ENCODE results near the gene CDC27.
"Not testable (repeated sequence)": the region's sequence is repeated elsewhere in the genome, so short reads cannot be mapped to it uniquely, and the experiment has no call there.

The CDC27 gene

GRCh38 chr17:47096343-47096742 is 92.8 kb downstream of the CDC27 start:
- Histone ChIP-seq H3K27ac (no peak overlapping the region), H3K27me3 (no peaks in the 10 kb centered on the region), H3K9ac (no peak overlapping the region), H3K9me3 (replicated peaks in 1 of 11) (peaks cover 11 to 19% (median 13%) of the 10 kb centered on the region in 11 experiments), H3K36me3 (peaks cover 6 to 34% (median 25%) of the 10 kb centered on the region in 11 experiments; a peak in 20 of 22 replicates), H3K4me2 (0 out of 22 replicates have a peak overlapping the region, but pooled peaks of 2 of the 11 experiments have one; percentile 1 to 9), H3K4me3 (no peak overlapping the region), H4K20me1 (peaks cover 0 to 11% (median 0%) of the 10 kb centered on the region in 11 experiments; a peak in 4 of 22 replicates), H3K4me1 (peaks cover 22 to 35% (median 30%) of the 10 kb centered on the region in 10 experiments)
- TF ChIP-seq Cebpa-rat (IDR thresholded peaks at IDR 0.05): no peak

GRCh38 chr17:47095268-47095667 is 93.8 kb downstream of the CDC27 start:
- Histone ChIP-seq H4K20me1 (peaks cover 0 to 11% (median 0%) of the 10 kb centered on the region in 11 experiments; a peak in 5 of 22 replicates), H3K4me2 (no peak overlapping the region), H3K4me3 (no peak overlapping the region), H3K9ac (no peak overlapping the region), H3K27ac (no peak overlapping the region), H3K9me3 (replicated peaks in 1 of 11) (peaks cover 11 to 19% (median 13%) of the 10 kb centered on the region in 11 experiments), H3K4me1 (peaks cover 19 to 35% (median 26%) of the 10 kb centered on the region in 10 experiments), H3K27me3 (no peaks in the 10 kb centered on the region), H3K36me3 (peaks cover 6 to 40% (median 25%) of the 10 kb centered on the region in 11 experiments; a peak in 20 of 22 replicates)
- no peak for TF ChIP-seq Cebpa-rat (IDR thresholded peaks at IDR 0.05)

GRCh38 chr17:47087093-47087492 is 102.0 kb downstream of the CDC27 start:
- H3K9me3 ChIP-seq (replicated peaks in 1 of 11): peaks cover 0 to 6% (median 0%) of the 10 kb centered on the region in 11 experiments; a peak in 1 of 22 replicates
- H3K36me3 ChIP-seq: peaks cover 0 to 25% (median under 1%) of the 10 kb centered on the region in 11 experiments; a peak in 7 of 22 replicates
- H3K27me3 ChIP-seq: no peaks in the 10 kb centered on the region
- no peaks in the 10 kb centered on the region for H3K4me1 ChIP-seq
- no peak overlapping the region for H3K4me2 ChIP-seq
- peaks cover 0 to 39% (median 0%) of the 10 kb centered on the region in 11 experiments; a peak in 7 of 22 replicates for H4K20me1 ChIP-seq
- no peak overlapping the region for H3K4me3 ChIP-seq
- TF ChIP-seq Cebpa-rat (IDR thresholded peaks at IDR 0.05): no peak
- H3K27ac ChIP-seq: no peak overlapping the region
- no peak overlapping the region for H3K9ac ChIP-seq

GRCh38 chr17:47085736-47086135 is 103.4 kb downstream of the CDC27 start:
- H3K4me1 ChIP-seq: no peaks in the 10 kb centered on the region
- H3K36me3 ChIP-seq: peaks cover 3 to 22% (median 7%) of the 10 kb centered on the region in 11 experiments; a peak in 9 of 22 replicates
- H4K20me1 ChIP-seq: peaks cover 0 to 39% (median 0%) of the 10 kb centered on the region in 11 experiments; a peak in 7 of 22 replicates
- no peaks in the 10 kb centered on the region for H3K27me3 ChIP-seq
- no peak overlapping the region for H3K27ac ChIP-seq
- H3K9me3 ChIP-seq (replicated peaks in 1 of 11): no peaks in the 10 kb centered on the region
- TF ChIP-seq Cebpa-rat (IDR thresholded peaks at IDR 0.05): no peak
- H3K9ac ChIP-seq: no peak overlapping the region
- no peak overlapping the region for H3K4me2 ChIP-seq
- no peak overlapping the region for H3K4me3 ChIP-seq

GRCh38 chr17:47078801-47079200 is 110.3 kb downstream of the CDC27 start:
- Histone ChIP-seq H3K27me3 (no peaks in the 10 kb centered on the region), H3K4me2 (no peak overlapping the region), H3K9me3 (replicated peaks in 1 of 11) (no peaks in the 10 kb centered on the region), H3K27ac (no peak overlapping the region), H3K36me3 (peaks cover 4 to 23% (median 16%) of the 10 kb centered on the region in 11 experiments; a peak in 13 of 22 replicates), H3K4me3 (no peak overlapping the region), H4K20me1 (no peaks in the 10 kb centered on the region; a peak in 1 of 22 replicates), H3K4me1 (peaks cover 0 to 13% (median 3%) of the 10 kb centered on the region in 10 experiments; a peak in 13 of 20 replicates), H3K9ac (no peak overlapping the region)
- no peak for TF ChIP-seq Cebpa-rat (IDR thresholded peaks at IDR 0.05)

- Histone ChIP-seq H4K20me1 (no peaks in the 10 kb centered on the region), H3K4me3 (no peak overlapping the region), H3K4me2 (no peak overlapping the region), H3K9me3 (replicated peaks in 1 of 11) (no peaks in the 10 kb centered on the region), H3K9ac (no peak overlapping the region), H3K27me3 (no peaks in the 10 kb centered on the region), H3K36me3 (peaks cover 4 to 23% (median 16%) of the 10 kb centered on the region in 11 experiments; a peak in 13 of 22 replicates), H3K27ac (no peak overlapping the region), H3K4me1 (peaks cover 12 to 25% (median 15%) of the 10 kb centered on the region in 10 experiments)
- no peak for TF ChIP-seq Cebpa-rat (IDR thresholded peaks at IDR 0.05)
These were observed 111.5 kb downstream of the CDC27 start for GRCh38 chr17:47077576-47077975.

GRCh38 chr17:47076171-47076570 is 112.9 kb downstream of the CDC27 start:
- no peak for TF ChIP-seq Cebpa-rat (IDR thresholded peaks at IDR 0.05)

GRCh38 chr17:47074361-47074760 is 114.7 kb downstream of the CDC27 start:
- H3K9ac ChIP-seq; H3K27ac ChIP-seq; H4K20me1 ChIP-seq; H3K4me3 ChIP-seq; H3K36me3 ChIP-seq; H3K27me3 ChIP-seq; H3K9me3 ChIP-seq (replicated peaks in 1 of 11): not testable (repeated sequence)
- Histone ChIP-seq H3K4me2 (peak overlapping the region in 4 of 11 experiments; percentile 82 to 93 (median 84); a peak in 4 of 22 replicates), H3K4me1 (peaks cover 30 to 58% (median 42%) of the 10 kb centered on the region in 10 experiments)

More at GRCh38 chr17:47076171-47076570, 112.9 kb downstream of the CDC27 start:
- H3K27me3 ChIP-seq: no peaks in the 10 kb centered on the region
- peaks cover 0 to 16% (median 10%) of the 10 kb centered on the region in 11 experiments; a peak in 10 of 22 replicates for H3K36me3 ChIP-seq
- no peaks in the 10 kb centered on the region for H4K20me1 ChIP-seq
- H3K9ac ChIP-seq: no peak overlapping the region
- H3K4me3 ChIP-seq: no peak overlapping the region
- H3K27ac ChIP-seq: no peak overlapping the region
- H3K9me3 ChIP-seq (replicated peaks in 1 of 11): no peaks in the 10 kb centered on the region
- H3K4me2 ChIP-seq: no peak overlapping the region
- H3K4me1 ChIP-seq: peaks cover 25 to 39% (median 29%) of the 10 kb centered on the region in 10 experiments

GRCh38 chr17:47073629-47074028 is 115.5 kb downstream of the CDC27 start:
- not testable (repeated sequence) for H3K9me3 ChIP-seq (replicated peaks in 1 of 11); H3K9ac ChIP-seq; H3K4me3 ChIP-seq; H4K20me1 ChIP-seq; H3K36me3 ChIP-seq; H3K27me3 ChIP-seq
- H3K4me1 ChIP-seq: peaks cover 30 to 61% (median 42%) of the 10 kb centered on the region in 10 experiments
- H3K27ac ChIP-seq: peak overlapping the region in 3 of 11 experiments; percentile 48 to 80 (median 71); a peak in 2 of 22 replicates
- peak overlapping the region in 10 of 11 experiments; percentile 15 to 93 (median 74); a peak in 16 of 22 replicates for H3K4me2 ChIP-seq

Data from BLaER1 treated with 17β-estradiol and CSF1 and Interleukin-3, amounts not matched to agents 10 nM and 100 nM (cell line).